Lower leg skin (tissue), 4 donors: ENCODE data around the gene RBBP5. TPM values are rescaled to one million over a fixed set of nuclear protein-coding genes. Genes with fewer than 3 reads are reported as not detected.

Source experiments
- DNase-seq, 2 donors: peaks; one replicate each; pipeline ENCODE4 v3.0.0-alpha.2; 2019; ENCODE audit warnings: low spot score in 2 of 2
- H3K4me3 ChIP-seq: fragments of 200-600 bp; sonication (generic); 2 replicates; pipeline ENCODE4 v1.5.1; 2017; ENCODE audit warnings: mild to moderate bottlenecking, low read depth; ENCODE audit not compliant: poor library complexity, severe bottlenecking
- CTCF ChIP-seq, 3 donors: fragments of 450-650 bp; IDR thresholded peaks; one replicate each; pipeline ENCODE4 v1.5.1; 2016; ENCODE audit warnings: antibody characterized with exemption in 3 of 3, mild to moderate bottlenecking in 3 of 3, moderate library complexity in 2 of 3
- POLR2A ChIP-seq, 2 donors: fragments of 450-650 bp; IDR thresholded peaks; one replicate each; pipeline ENCODE4 v1.6.1; 2016 to 2017; ENCODE audit warnings: antibody characterized with exemption in 2 of 2, mild to moderate bottlenecking in 1 of 2, moderate library complexity in 1 of 2
- WGBS, 2 donors: methylation state at CpG; one replicate each; pipeline ENCODE4 v1.1.5; 2018; 5-methylcytosine and 5-hydroxymethylcytosine counted together
- intact Hi-C: fragments of 100-400 bp; cut with DNase I; formaldehyde crosslinking; loops from one replicate; pipeline ENCODE4 v1.15.0; 2023; ENCODE audit warnings: low total_unique reads
- total RNA-seq, 4 donors: library from RNA; depleted of rRNA; stranded (reverse); fragments of >200 nt; gene quantifications; one replicate each; pipeline ENCODE4 v1.1.0, GENCODE V29; 2016

The RBBP5 gene
- total RNA-seq, 4 donors from 2014 or later = 16.2 to 35.8 (median 17.3) TPM

- TF ChIP-seq POLR2A (IDR thresholded peaks at IDR 0.05) = no peak
- TF ChIP-seq CTCF (IDR thresholded peaks at IDR 0.05) = no peak
- 81 to 82% methylated on average over 4 of the region's 4 CpGs for WGBS, 2 donors
- intact Hi-C loops = no loop called here
- no peak overlapping the region for H3K4me3 ChIP-seq
- DNase-seq = peak in 1 of 2 donors; percentile 26
Observed at GRCh38 chr1:205076245-205076761, 45.5 kb downstream of the RBBP5 start.

- DNase-seq = peak in 1 of 2 donors; percentile 74
- intact Hi-C loops = no loop called here
- H3K4me3 ChIP-seq = no peak overlapping the region
- TF ChIP-seq CTCF (IDR thresholded peaks at IDR 0.05) (no peak), POLR2A (IDR thresholded peaks at IDR 0.05) (no peak)
- 62 to 69% methylated on average over 7 of the region's 7 CpGs for WGBS, 2 donors
Observed at GRCh38 chr1:205075642-205076155, 46.1 kb downstream of the RBBP5 start.

- WGBS, 2 donors = 81 to 89% methylated on average over 7 of the region's 7 CpGs
- TF ChIP-seq POLR2A (IDR thresholded peaks at IDR 0.05) (no peak), CTCF (IDR thresholded peaks at IDR 0.05) (no peak)
- intact Hi-C loops = no loop called here
- no peak overlapping the region for H3K4me3 ChIP-seq
- DNase-seq = peak in 1 of 2 donors; percentile 56
Observed at GRCh38 chr1:205074513-205074912, 47.3 kb downstream of the RBBP5 start.

GRCh38 chr1:205074084-205074483 lies 47.7 kb downstream of the RBBP5 start:
- intact Hi-C loops = no loop called here
- DNase-seq = peak in 1 of 2 donors; percentile 83
- H3K4me3 ChIP-seq = no peak overlapping the region
- TF ChIP-seq POLR2A (IDR thresholded peaks at IDR 0.05) = no peak
- TF ChIP-seq CTCF (IDR thresholded peaks at IDR 0.05) = no peak
- 90 to 93% methylated on average over 11 of the region's 11 CpGs for WGBS, 2 donors

GRCh38 chr1:205073511-205073910 lies 48.3 kb downstream of the RBBP5 start:
- 62 to 71% methylated on average over 11 to 12 of the region's 12 CpGs for WGBS, 2 donors
- H3K4me3 ChIP-seq = no peak overlapping the region
- intact Hi-C loops = no loop called here
- DNase-seq = peak; percentile 68 to 86
- TF ChIP-seq POLR2A (IDR thresholded peaks at IDR 0.05) (no peak), CTCF (IDR thresholded peaks at IDR 0.05) (no peak)

GRCh38 chr1:205072881-205073280 lies 48.9 kb downstream of the RBBP5 start:
- 62 to 67% methylated on average over 8 of the region's 8 CpGs for WGBS, 2 donors
- TF ChIP-seq CTCF (IDR thresholded peaks at IDR 0.05) (no peak), POLR2A (IDR thresholded peaks at IDR 0.05) (no peak)
- H3K4me3 ChIP-seq = no peak overlapping the region
- peak in 1 of 2 donors; percentile 68 for DNase-seq
- intact Hi-C loops = no loop called here
